Endothelial cell of umbilical vein (primary cell): ENCODE data around the gene KPNB1. TPM values are rescaled to one million over a fixed set of nuclear protein-coding genes. Genes with fewer than 3 reads are reported as not detected.

ENCODE experiments used
- BruUV-seq: library from RNA; stranded (reverse); fragments of 400-500 nt; replicated peaks from 2 replicates; lab custom pipeline; 2021; lab: Mats Ljungman, UMichigan
- CTCF ChIA-PET: fragments of 300-600, 350-600 bp; sonication (Branson Sonifier 250); formaldehyde crosslinking; loops from one replicate; lab custom pipeline; 2021; ENCODE audit warnings: antibody characterized with exemption, inconsistent platforms; lab: Charles Lee
- POLR2A ChIA-PET: fragments of 300-600, 350-600 bp; sonication (Branson Sonifier 250); formaldehyde crosslinking; loops from one replicate; lab custom pipeline; 2021; ENCODE audit warnings: antibody characterized with exemption, inconsistent platforms; lab: Charles Lee
- DNase-seq: peaks from one replicate; pipeline ENCODE4 v3.0.0-alpha.2; 2011; ENCODE audit warnings: low read depth, low spot score
- FAIRE-seq: peaks from 2 replicates; lab custom pipeline; 2011; peaks lifted over from hg19 to GRCh38; lab: Jason Lieb, UNC
- H2AFZ ChIP-seq: 2 replicates; pipeline ENCODE4 v1.6.0; 2012; ENCODE audit warnings: low read depth, low read length, control low read depth, inconsistent platforms
- H3K27ac ChIP-seq: 2 replicates; pipeline ENCODE4 v1.5.1; 2011; ENCODE audit warnings: low read depth, mild to moderate bottlenecking, control low read depth, low read length, moderate library complexity; ENCODE audit not compliant: insufficient read depth
- H3K27me3 ChIP-seq, 2 experiments: 2 replicates each; pipeline versions ENCODE4 v1.6.0 to v1.6.1; 2011; ENCODE audit warnings: low read length in 2 of 2, mixed read lengths in 1 of 2; ENCODE audit not compliant: control insufficient read depth in 2 of 2, insufficient read depth in 2 of 2
- H3K36me3 ChIP-seq, 2 experiments: 2 replicates in 1 of 2; 3 replicates in 1 of 2; pipeline ENCODE4 v1.5.1; 2011; ENCODE audit warnings: low read length in 2 of 2, mild to moderate bottlenecking in 1 of 2, moderate library complexity in 1 of 2; ENCODE audit not compliant: control insufficient read depth in 2 of 2, insufficient read depth in 2 of 2; ENCODE audit errors: extremely low read depth in 1 of 2
- H3K4me1 ChIP-seq: 3 replicates; pipeline ENCODE4 v1.5.1; 2011; ENCODE audit warnings: mild to moderate bottlenecking, low read length; ENCODE audit not compliant: control insufficient read depth, insufficient read depth; ENCODE audit errors: extremely low read depth
- H3K4me2 ChIP-seq: 2 replicates; pipeline ENCODE4 v1.6.1; 2011; ENCODE audit warnings: low read length, control low read depth, mixed read lengths; ENCODE audit not compliant: insufficient read depth
- H3K4me3 ChIP-seq, 3 experiments: fragments of 200-600 bp in 1 of 3; sonication (generic), shearing (Covaris generic) in 1 of 3; replicated peaks in 1 of 3; 2 replicates each; pipeline ENCODE4 v1.5.1; 2011 to 2016; ENCODE audit warnings: control low read depth in 3 of 3, low read length in 3 of 3, mild to moderate bottlenecking in 2 of 3, inconsistent platforms in 1 of 3, low read depth in 1 of 3, moderate library complexity in 1 of 3; ENCODE audit not compliant: insufficient read depth in 1 of 3
- H3K79me2 ChIP-seq: 2 replicates; pipeline ENCODE4 v1.6.0; 2012; ENCODE audit warnings: low read length, inconsistent platforms; ENCODE audit not compliant: control insufficient read depth, insufficient read depth
- H3K9ac ChIP-seq: replicated peaks from 2 replicates; pipeline ENCODE3; 2011; ENCODE audit warnings: low read length, control low read depth; ENCODE audit not compliant: insufficient read depth; ENCODE audit errors: extremely low read depth
- H3K9me1 ChIP-seq: replicated peaks from 3 replicates; pipeline ENCODE4 v1.6.0; 2011; ENCODE audit warnings: mild to moderate bottlenecking, low read length; ENCODE audit not compliant: control insufficient read depth, insufficient read depth; ENCODE audit errors: extremely low read depth
- H3K9me3 ChIP-seq: replicated peaks from 2 replicates; pipeline ENCODE4 v1.5.1; 2012; ENCODE audit warnings: low read length, inconsistent platforms; ENCODE audit not compliant: control insufficient read depth, insufficient read depth
- H4K20me1 ChIP-seq: replicated peaks from 2 replicates; pipeline ENCODE3; 2011; ENCODE audit warnings: mild to moderate bottlenecking, low read length; ENCODE audit not compliant: control insufficient read depth, insufficient read depth; ENCODE audit errors: extremely low read depth
- FOS ChIP-seq: IDR thresholded peaks from 2 replicates; pipeline ENCODE4 v1.6.1; 2011; ENCODE audit warnings: mild to moderate bottlenecking, low read length, moderate library complexity, borderline replicate concordance; ENCODE audit not compliant: insufficient read depth
- JUN ChIP-seq: IDR thresholded peaks from 2 replicates; pipeline ENCODE4 v1.6.1; 2011; ENCODE audit warnings: borderline replicate concordance, low read depth; ENCODE audit not compliant: insufficient read length, insufficient read depth
- dilution Hi-C: fragments of 300-500 bp; cut with MboI; formaldehyde crosslinking; loops from one replicate; pipeline ENCODE4 v1.15.0; 2019; ENCODE audit warnings: low sequenced_read_pairs; ENCODE audit not compliant: extremely low pct_ligation_motif_present
- intact Hi-C: fragments of 100-400 bp; cut with micrococcal nuclease; formaldehyde crosslinking; loops from one replicate; pipeline ENCODE4 v1.10.0; 2022
- polyA plus RNA-seq, 4 experiments: library from polyadenylated mRNA; depleted of rRNA in 3 of 4; stranded (reverse) in 3 of 4; unstranded in 1 of 4; fragments of >200 nt; gene quantifications; 2 replicates each; pipeline versions ENCODE4 v1.2.1 to v1.2.3, GENCODE V29; 2011 to 2012; ENCODE audit warnings: missing spikeins in 1 of 4
- total RNA-seq: library from RNA; stranded (reverse); gene quantifications from 2 replicates; pipeline ENCODE4 v1.2.3, GENCODE V29; 2021
- TF ChIP-seq, protein P1 (sequence below), 2 donors: IDR thresholded peaks; 1 replicate in 1 of 2; 2 replicates in 1 of 2; pipeline ENCODE4 v1.5.1; 2011; ENCODE audit warnings: low read length in 2 of 2, mild to moderate bottlenecking in 2 of 2, moderate library complexity in 2 of 2, control low read depth in 1 of 2, inconsistent platforms in 1 of 2, low read depth in 1 of 2; ENCODE audit not compliant: insufficient read depth in 1 of 2; ENCODE audit errors: extremely low read depth in 1 of 2

The KPNB1 gene
- total and polyA plus RNA-seq, 2 donors (not counting 3 experiments of a cell fraction or from before 2014, with no cell fraction given), result 119 to 495 TPM

DNA sequence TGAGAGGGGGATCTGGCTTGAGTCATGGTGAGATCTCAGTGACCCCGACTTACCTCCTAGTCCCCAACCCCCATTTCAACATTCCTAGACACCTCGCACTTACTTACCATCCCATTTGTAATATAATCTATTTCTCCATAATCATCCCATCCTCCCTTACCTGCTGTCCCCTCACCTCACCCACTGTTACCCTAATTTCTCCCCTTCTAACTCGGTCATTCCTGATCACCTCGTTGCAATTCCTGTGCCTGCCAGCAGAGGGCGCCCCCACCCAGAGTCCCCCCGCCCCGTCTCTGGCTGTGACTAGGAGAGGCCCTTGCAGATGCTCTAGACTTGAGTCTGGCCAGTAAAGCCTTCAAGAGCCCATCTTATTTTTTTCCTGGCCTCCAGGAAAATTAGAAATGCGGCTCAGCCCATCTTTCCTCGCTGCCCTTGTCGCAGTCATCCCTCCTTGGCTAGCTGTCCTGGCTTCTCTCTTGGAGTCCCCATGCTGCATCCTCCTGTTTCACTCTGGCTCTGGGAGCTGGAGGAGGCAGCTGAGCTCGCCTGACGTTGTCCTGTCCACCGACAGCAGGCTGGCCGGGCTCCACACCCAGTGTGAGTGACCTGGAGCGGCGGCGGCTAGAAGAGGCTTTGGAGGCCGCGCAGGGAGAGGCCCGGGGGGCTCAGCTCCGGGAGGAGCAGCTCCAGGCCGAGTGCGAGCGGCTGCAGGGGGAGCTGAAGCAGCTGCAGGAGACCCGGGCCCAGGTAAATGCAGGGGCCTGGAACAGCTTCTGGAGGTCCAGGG lies 49.2 kb downstream of the KPNB1 start:
- dilution Hi-C loops (no loop called here), intact Hi-C loops (loop anchor here (1.0 kb wide), 2 partner anchors 43 to 103 kb away; no protein-coding TSS in a partner anchor)
- peaks cover 15% of the 10 kb centered on the region for H3K4me1 ChIP-seq
- no peak overlapping the region for H2AFZ ChIP-seq
- no peaks in the 10 kb centered on the region for H3K79me2 ChIP-seq
- H3K9me1 ChIP-seq, result no peaks in the 10 kb centered on the region
- FAIRE-seq, result peak; percentile 67
- no peaks in the 10 kb centered on the region for H3K9me3 ChIP-seq
- no TSS peak for BruUV-seq
- H3K27me3 ChIP-seq, result no peaks in the 10 kb centered on the region
- ChIA-PET CTCF (interaction anchor here (0.7 to 4.2 kb wide), 9 partner anchors 8 to 510 kb away, joined by 3 to 22 read pairs (median 5); partner anchors contain the start of gene CDC27), POLR2A (interaction anchor here (0.6 kb wide), 1 partner anchor 15 kb away, joined by 3 read pairs; no protein-coding TSS in a partner anchor)
- peak; percentile 39 for DNase-seq
- H3K4me3 ChIP-seq, result no peak overlapping the region
- no peaks in the 10 kb centered on the region for H4K20me1 ChIP-seq
- H3K9ac ChIP-seq, result no peak overlapping the region
- H3K4me2 ChIP-seq, result no peak overlapping the region
- H3K27ac ChIP-seq, result no peak overlapping the region
- TF ChIP-seq JUN, result no peak
- TF ChIP-seq, protein P1, sequence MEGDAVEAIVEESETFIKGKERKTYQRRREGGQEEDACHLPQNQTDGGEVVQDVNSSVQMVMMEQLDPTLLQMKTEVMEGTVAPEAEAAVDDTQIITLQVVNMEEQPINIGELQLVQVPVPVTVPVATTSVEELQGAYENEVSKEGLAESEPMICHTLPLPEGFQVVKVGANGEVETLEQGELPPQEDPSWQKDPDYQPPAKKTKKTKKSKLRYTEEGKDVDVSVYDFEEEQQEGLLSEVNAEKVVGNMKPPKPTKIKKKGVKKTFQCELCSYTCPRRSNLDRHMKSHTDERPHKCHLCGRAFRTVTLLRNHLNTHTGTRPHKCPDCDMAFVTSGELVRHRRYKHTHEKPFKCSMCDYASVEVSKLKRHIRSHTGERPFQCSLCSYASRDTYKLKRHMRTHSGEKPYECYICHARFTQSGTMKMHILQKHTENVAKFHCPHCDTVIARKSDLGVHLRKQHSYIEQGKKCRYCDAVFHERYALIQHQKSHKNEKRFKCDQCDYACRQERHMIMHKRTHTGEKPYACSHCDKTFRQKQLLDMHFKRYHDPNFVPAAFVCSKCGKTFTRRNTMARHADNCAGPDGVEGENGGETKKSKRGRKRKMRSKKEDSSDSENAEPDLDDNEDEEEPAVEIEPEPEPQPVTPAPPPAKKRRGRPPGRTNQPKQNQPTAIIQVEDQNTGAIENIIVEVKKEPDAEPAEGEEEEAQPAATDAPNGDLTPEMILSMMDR (IDR thresholded peaks at IDR 0.05; ENCODE audit: extremely low read depth in 1 of 2, insufficient read depth in 1 of 2, low read depth in 1 of 2, low read length in 2 of 2), result peak; percentile 60 to 91
- H3K36me3 ChIP-seq, result peaks cover 0 to 24% of the 10 kb centered on the region in 2 experiments

DNA sequence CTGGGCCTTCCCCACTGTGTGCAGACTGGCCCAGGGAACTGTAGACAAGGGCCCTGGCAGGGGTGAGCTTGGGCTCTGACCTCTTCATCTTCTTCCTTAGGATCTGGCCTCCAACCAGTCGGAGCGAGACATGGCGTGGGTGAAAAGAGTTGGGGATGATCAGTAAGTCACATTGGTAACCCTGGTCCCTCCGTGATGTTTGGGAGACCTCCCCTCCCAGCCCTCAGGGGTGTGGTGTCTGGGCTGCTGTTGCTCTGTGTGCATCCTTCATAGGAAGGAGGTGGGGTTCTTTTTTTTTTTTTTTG lies 49.8 kb downstream of the KPNB1 start:
- TF ChIP-seq FOS, result no peak
- TF ChIP-seq, protein P1 (IDR thresholded peaks at IDR 0.05; ENCODE audit: extremely low read depth in 1 of 2, insufficient read depth in 1 of 2, low read depth in 1 of 2, low read length in 2 of 2), result no peak
- no peak overlapping the region for H3K27ac ChIP-seq
- H3K79me2 ChIP-seq, result no peaks in the 10 kb centered on the region
- dilution Hi-C loops (no loop called here), intact Hi-C loops (loop anchor here (1.0 kb wide), 2 partner anchors 43 to 103 kb away; no protein-coding TSS in a partner anchor)
- POLR2A ChIA-PET, result interaction anchor here (0.6 kb wide), 1 partner anchor 14 kb away, joined by 3 read pairs; no protein-coding TSS in a partner anchor
- H3K9me1 ChIP-seq, result no peaks in the 10 kb centered on the region
- no peak overlapping the region for H3K9ac ChIP-seq
- no TSS peak for BruUV-seq
- H3K4me3 ChIP-seq, result no peak overlapping the region
- CTCF ChIA-PET, result interaction anchor here (0.7 to 4.2 kb wide), 5 partner anchors 8 to 510 kb away, joined by 3 to 22 read pairs (median 4); partner anchors contain the start of gene CDC27
- DNase-seq (no peak), FAIRE-seq (no peak)
- H3K9me3 ChIP-seq, result no peaks in the 10 kb centered on the region
- H3K4me2 ChIP-seq, result no peak overlapping the region
- H4K20me1 ChIP-seq, result no peaks in the 10 kb centered on the region
- no peaks in the 10 kb centered on the region for H3K27me3 ChIP-seq
- H3K36me3 ChIP-seq, result peaks cover 0 to 24% of the 10 kb centered on the region in 2 experiments
- no peak overlapping the region for H2AFZ ChIP-seq
- peaks cover 15% of the 10 kb centered on the region for H3K4me1 ChIP-seq
